ENCODE measurements around the gene KCNA10.

- TF ChIP-seq CTCF (IDR thresholded peaks at IDR 0.05; ENCODE audit: low read length) = no peak
- no peak for TF ChIP-seq EZH2 (optimal IDR thresholded peaks at IDR 0.05; ENCODE audit: low read depth, low read length)
- TF ChIP-seq EZH2phosphoT487 (IDR thresholded peaks at IDR 0.05; ENCODE audit: low read length) = no peak
These were observed 37.5 kb upstream of the KCNA10 start for GRCh38 chr1:110556471-110556807.

Measured in MM.1S (cell line).